ENCODE measurements around the gene NDUFAF8.

GRCh38 chr17:81206657-81207056 is 32.5 kb upstream of the NDUFAF8 start:
- no peak for TF ChIP-seq CTCF (IDR thresholded peaks at IDR 0.05)
- no peak for TF ChIP-seq CHD2 (IDR thresholded peaks at IDR 0.05; ENCODE audit: low read length, partially characterized antibody)
- TF ChIP-seq, protein P1, sequence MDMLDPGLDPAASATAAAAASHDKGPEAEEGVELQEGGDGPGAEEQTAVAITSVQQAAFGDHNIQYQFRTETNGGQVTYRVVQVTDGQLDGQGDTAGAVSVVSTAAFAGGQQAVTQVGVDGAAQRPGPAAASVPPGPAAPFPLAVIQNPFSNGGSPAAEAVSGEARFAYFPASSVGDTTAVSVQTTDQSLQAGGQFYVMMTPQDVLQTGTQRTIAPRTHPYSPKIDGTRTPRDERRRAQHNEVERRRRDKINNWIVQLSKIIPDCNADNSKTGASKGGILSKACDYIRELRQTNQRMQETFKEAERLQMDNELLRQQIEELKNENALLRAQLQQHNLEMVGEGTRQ (IDR thresholded peaks at IDR 0.05) = no peak
- no peak for TF ChIP-seq NR3C1 (IDR thresholded peaks at IDR 0.05)
- no peak for TF ChIP-seq KDM5A (IDR thresholded peaks at IDR 0.05)
- no peak for TF ChIP-seq POLR2A (IDR thresholded peaks at IDR 0.05; ENCODE audit: low read length)
- no peak for TF ChIP-seq RAD21 (conservative IDR thresholded peaks at IDR 0.05 in 1 of 2, IDR thresholded peaks at IDR 0.05 in 1 of 2)
- TF ChIP-seq, protein P2, sequence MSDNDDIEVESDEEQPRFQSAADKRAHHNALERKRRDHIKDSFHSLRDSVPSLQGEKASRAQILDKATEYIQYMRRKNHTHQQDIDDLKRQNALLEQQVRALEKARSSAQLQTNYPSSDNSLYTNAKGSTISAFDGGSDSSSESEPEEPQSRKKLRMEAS (IDR thresholded peaks at IDR 0.05) = no peak
- TF ChIP-seq JUN (IDR thresholded peaks at IDR 0.05) = no peak
- no peak for TF ChIP-seq POLR2AphosphoS2 (conservative IDR thresholded peaks at IDR 0.05; ENCODE audit: low read length)
- no peak for TF ChIP-seq BHLHE40 (IDR thresholded peaks at IDR 0.05; ENCODE audit: low read depth, low read length)
- no peak for TF ChIP-seq MYC (IDR thresholded peaks at IDR 0.05; ENCODE audit: borderline replicate concordance, low read length)
